ENCODE measurements around the gene STARD10.
"Not testable (repeated sequence)": the region's sequence is repeated elsewhere in the genome, so short reads cannot be mapped to it uniquely, and the experiment has no call there.

DNA sequence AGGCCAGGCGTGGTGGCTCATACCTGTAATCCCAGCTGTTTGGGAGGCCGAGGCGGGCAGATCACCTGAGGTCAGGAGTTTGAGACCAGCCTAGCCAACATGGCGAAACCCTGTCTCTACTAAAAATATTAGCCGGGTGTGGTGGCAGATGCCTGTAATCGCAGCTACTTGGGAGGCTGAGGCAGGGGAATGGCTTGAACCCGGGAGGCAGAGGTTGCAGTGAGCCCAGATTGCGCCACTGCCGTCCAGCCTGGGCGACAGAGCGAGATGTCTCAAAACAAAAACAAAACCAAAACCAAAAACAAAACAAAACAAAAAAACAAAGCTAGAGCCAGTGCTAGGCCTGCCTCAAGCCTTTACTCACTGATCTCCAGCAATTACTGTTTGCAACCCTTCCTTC, 33.8 kb upstream of the STARD10 start:
- TF ChIP-seq CTCF (conservative IDR thresholded peaks at IDR 0.05; ENCODE audit: low read depth in 2 of 2); REST (IDR thresholded peaks at IDR 0.05; ENCODE audit: unreplicated experiment); EZH2 (IDR thresholded peaks at IDR 0.05; ENCODE audit: low read depth, unreplicated experiment); CREB1 (CRISPR knock-in tag; IDR thresholded peaks at IDR 0.05; ENCODE audit: low read depth); EZH2phosphoT487 (IDR thresholded peaks at IDR 0.05; ENCODE audit: unreplicated experiment); JUNB (IDR thresholded peaks at IDR 0.05; ENCODE audit: unreplicated experiment); POLR2AphosphoS5 (IDR thresholded peaks at IDR 0.05; ENCODE audit: low read depth); ZNF331 (CRISPR knock-in tag; IDR thresholded peaks at IDR 0.05; ENCODE audit: low read depth); NANOG (IDR thresholded peaks at IDR 0.05; ENCODE audit: borderline replicate concordance); STAT1 (IDR thresholded peaks at IDR 0.05; ENCODE audit: unreplicated experiment); ZNF114 (CRISPR knock-in tag; IDR thresholded peaks at IDR 0.05): not testable (repeated sequence)
- TF ChIP-seq, protein P1, sequence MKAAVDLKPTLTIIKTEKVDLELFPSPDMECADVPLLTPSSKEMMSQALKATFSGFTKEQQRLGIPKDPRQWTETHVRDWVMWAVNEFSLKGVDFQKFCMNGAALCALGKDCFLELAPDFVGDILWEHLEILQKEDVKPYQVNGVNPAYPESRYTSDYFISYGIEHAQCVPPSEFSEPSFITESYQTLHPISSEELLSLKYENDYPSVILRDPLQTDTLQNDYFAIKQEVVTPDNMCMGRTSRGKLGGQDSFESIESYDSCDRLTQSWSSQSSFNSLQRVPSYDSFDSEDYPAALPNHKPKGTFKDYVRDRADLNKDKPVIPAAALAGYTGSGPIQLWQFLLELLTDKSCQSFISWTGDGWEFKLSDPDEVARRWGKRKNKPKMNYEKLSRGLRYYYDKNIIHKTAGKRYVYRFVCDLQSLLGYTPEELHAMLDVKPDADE (IDR thresholded peaks at IDR 0.05), result not testable (repeated sequence)
- TF ChIP-seq, protein P2, sequence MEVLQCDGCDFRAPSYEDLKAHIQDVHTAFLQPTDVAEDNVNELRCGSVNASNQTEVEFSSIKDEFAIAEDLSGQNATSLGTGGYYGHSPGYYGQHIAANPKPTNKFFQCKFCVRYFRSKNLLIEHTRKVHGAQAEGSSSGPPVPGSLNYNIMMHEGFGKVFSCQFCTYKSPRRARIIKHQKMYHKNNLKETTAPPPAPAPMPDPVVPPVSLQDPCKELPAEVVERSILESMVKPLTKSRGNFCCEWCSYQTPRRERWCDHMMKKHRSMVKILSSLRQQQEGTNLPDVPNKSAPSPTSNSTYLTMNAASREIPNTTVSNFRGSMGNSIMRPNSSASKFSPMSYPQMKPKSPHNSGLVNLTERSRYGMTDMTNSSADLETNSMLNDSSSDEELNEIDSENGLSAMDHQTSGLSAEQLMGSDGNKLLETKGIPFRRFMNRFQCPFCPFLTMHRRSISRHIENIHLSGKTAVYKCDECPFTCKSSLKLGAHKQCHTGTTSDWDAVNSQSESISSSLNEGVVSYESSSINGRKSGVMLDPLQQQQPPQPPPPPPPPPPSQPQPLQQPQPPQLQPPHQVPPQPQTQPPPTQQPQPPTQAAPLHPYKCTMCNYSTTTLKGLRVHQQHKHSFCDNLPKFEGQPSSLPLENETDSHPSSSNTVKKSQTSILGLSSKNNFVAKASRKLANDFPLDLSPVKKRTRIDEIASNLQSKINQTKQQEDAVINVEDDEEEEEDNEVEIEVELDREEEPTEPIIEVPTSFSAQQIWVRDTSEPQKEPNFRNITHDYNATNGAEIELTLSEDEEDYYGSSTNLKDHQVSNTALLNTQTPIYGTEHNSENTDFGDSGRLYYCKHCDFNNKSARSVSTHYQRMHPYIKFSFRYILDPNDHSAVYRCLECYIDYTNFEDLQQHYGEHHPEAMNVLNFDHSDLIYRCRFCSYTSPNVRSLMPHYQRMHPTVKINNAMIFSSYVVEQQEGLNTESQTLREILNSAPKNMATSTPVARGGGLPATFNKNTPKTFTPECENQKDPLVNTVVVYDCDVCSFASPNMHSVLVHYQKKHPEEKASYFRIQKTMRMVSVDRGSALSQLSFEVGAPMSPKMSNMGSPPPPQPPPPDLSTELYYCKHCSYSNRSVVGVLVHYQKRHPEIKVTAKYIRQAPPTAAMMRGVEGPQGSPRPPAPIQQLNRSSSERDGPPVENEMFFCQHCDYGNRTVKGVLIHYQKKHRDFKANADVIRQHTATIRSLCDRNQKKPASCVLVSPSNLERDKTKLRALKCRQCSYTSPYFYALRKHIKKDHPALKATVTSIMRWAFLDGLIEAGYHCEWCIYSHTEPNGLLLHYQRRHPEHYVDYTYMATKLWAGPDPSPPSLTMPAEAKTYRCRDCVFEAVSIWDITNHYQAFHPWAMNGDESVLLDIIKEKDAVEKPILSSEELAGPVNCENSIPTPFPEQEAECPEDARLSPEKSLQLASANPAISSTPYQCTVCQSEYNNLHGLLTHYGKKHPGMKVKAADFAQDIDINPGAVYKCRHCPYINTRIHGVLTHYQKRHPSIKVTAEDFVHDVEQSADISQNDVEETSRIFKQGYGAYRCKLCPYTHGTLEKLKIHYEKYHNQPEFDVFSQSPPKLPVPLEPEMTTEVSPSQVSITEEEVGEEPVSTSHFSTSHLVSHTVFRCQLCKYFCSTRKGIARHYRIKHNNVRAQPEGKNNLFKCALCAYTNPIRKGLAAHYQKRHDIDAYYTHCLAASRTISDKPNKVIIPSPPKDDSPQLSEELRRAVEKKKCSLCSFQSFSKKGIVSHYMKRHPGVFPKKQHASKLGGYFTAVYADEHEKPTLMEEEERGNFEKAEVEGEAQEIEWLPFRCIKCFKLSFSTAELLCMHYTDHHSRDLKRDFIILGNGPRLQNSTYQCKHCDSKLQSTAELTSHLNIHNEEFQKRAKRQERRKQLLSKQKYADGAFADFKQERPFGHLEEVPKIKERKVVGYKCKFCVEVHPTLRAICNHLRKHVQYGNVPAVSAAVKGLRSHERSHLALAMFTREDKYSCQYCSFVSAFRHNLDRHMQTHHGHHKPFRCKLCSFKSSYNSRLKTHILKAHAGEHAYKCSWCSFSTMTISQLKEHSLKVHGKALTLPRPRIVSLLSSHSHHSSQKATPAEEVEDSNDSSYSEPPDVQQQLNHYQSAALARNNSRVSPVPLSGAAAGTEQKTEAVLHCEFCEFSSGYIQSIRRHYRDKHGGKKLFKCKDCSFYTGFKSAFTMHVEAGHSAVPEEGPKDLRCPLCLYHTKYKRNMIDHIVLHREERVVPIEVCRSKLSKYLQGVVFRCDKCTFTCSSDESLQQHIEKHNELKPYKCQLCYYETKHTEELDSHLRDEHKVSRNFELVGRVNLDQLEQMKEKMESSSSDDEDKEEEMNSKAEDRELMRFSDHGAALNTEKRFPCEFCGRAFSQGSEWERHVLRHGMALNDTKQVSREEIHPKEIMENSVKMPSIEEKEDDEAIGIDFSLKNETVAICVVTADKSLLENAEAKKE (CRISPR knock-in tag; IDR thresholded peaks at IDR 0.05), result not testable (repeated sequence)

Data from GM23338 (cell line).